Measurements from ENCODE around the gene SNAI1.

GRCh38 chr20:49948178-49948577, 34.6 kb upstream of the SNAI1 start:
- TF ChIP-seq POLR2A (IDR thresholded peaks at IDR 0.05), result no peak
- TF ChIP-seq, protein P1, sequence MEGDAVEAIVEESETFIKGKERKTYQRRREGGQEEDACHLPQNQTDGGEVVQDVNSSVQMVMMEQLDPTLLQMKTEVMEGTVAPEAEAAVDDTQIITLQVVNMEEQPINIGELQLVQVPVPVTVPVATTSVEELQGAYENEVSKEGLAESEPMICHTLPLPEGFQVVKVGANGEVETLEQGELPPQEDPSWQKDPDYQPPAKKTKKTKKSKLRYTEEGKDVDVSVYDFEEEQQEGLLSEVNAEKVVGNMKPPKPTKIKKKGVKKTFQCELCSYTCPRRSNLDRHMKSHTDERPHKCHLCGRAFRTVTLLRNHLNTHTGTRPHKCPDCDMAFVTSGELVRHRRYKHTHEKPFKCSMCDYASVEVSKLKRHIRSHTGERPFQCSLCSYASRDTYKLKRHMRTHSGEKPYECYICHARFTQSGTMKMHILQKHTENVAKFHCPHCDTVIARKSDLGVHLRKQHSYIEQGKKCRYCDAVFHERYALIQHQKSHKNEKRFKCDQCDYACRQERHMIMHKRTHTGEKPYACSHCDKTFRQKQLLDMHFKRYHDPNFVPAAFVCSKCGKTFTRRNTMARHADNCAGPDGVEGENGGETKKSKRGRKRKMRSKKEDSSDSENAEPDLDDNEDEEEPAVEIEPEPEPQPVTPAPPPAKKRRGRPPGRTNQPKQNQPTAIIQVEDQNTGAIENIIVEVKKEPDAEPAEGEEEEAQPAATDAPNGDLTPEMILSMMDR (IDR thresholded peaks at IDR 0.05), result no peak

Data from ovary (tissue), 3 donors.